Measurements from ENCODE around the gene SSR2. TPM values are rescaled to one million over a fixed set of nuclear protein-coding genes. Genes with fewer than 3 reads are reported as not detected.
A peak's percentile ranks its signal among the peaks of the same experiment; 100 is the strongest.

Gene SSR2
- total and polyA plus RNA-seq, 9 donors, result 261 to 601 (median 306) TPM

DNA sequence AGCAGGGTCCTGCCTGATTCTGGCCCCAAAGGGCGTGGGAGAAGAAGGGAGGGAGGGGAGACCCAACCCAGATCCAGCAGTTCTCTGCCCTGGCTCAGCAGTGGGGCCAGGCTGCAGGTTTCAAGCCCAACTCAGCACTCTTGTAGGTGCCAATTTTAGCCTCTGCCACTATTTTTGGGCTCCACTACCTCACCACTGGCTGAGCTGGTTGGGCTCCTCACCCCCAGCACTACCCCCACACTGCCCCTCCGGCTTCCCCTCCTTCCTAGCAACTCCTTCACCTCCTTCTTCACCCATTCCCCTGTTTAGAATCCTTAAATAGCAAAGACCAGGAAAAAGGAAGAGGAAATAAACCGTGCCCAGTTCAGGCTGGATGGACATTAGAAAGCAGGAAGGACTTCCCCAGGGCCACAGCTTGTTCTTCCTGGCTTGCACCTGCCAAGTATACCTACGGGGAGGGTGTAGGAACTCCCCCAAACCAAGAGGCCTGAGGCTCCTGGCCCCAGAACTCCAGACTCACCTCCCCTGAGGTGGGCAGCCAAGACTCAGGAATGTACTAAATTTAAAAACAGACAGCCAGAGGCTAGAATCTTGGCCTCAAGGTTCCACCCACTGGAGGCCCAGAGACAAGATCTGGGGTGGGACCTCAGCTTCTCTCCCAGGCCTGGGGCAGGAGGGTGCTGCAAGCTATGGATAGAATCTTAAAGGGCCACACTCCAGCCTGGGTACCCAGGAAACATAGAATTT, 41.0 kb downstream of the SSR2 start:
- peaks cover 25% of the 10 kb centered on the region for H3K4me1 ChIP-seq (ENCODE audit: insufficient read depth)
- H3K27ac ChIP-seq, result peak overlapping the region; percentile 75 to 91
- no peak for DNase-seq
- 36 to 61% (median 49%) methylated on average over 4 of the region's 4 CpGs for WGBS, 3 donors
- H3K9me3 ChIP-seq, result no peaks in the 10 kb centered on the region
- H3K4me3 ChIP-seq, result peak overlapping the region; percentile 78
- intact Hi-C loops (cut with DNase I), result loop anchor here (5.0 kb wide), 2 partner anchors 37 to 117 kb away; partner anchors contain the start of gene RXFP4 (in 4 of the 4)
- no peaks in the 10 kb centered on the region for H3K36me3 ChIP-seq
- H3K27me3 ChIP-seq, result no peaks in the 10 kb centered on the region
- no peak for TF ChIP-seq EP300 (IDR thresholded peaks at IDR 0.05)
- TF ChIP-seq, protein P1, sequence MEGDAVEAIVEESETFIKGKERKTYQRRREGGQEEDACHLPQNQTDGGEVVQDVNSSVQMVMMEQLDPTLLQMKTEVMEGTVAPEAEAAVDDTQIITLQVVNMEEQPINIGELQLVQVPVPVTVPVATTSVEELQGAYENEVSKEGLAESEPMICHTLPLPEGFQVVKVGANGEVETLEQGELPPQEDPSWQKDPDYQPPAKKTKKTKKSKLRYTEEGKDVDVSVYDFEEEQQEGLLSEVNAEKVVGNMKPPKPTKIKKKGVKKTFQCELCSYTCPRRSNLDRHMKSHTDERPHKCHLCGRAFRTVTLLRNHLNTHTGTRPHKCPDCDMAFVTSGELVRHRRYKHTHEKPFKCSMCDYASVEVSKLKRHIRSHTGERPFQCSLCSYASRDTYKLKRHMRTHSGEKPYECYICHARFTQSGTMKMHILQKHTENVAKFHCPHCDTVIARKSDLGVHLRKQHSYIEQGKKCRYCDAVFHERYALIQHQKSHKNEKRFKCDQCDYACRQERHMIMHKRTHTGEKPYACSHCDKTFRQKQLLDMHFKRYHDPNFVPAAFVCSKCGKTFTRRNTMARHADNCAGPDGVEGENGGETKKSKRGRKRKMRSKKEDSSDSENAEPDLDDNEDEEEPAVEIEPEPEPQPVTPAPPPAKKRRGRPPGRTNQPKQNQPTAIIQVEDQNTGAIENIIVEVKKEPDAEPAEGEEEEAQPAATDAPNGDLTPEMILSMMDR (IDR thresholded peaks at IDR 0.05), result no peak
- TF ChIP-seq POLR2A (IDR thresholded peaks at IDR 0.05), result no peak

DNA sequence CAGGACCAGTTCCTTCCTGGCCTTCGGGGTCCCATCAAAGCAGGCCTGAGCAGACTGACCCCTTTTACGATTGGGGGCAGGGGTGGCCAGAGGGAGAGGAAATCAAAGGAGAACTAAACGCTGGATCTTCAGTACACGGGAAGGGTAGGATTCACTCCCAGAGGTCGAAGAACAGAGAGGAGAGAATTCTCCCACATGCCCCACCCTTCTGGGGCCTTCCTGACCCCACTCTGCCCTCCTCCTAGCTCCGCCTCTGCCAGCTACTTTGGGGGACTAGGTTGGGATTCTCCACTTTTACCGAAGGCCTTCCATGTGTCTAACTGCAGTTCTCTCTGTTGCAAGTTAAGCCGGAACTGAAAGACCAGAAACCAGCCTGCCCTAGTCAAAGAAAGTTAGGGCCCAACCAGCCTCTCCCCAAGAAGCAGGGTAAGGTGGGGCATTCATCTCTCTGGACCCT, 41.8 kb downstream of the SSR2 start:
- TF ChIP-seq EP300 (IDR thresholded peaks at IDR 0.05), result no peak
- TF ChIP-seq POLR2A (IDR thresholded peaks at IDR 0.05), result no peak
- TF ChIP-seq, protein P1 (IDR thresholded peaks at IDR 0.05), result no peak
- peak overlapping the region; percentile 78 for H3K4me3 ChIP-seq
- peak overlapping the region; percentile 75 to 91 for H3K27ac ChIP-seq
- intact Hi-C loops (cut with DNase I), result loop anchor here (5.0 kb wide), 2 partner anchors 37 to 117 kb away; partner anchors contain the start of gene RXFP4 (in 4 of the 4)
- peaks cover 32% of the 10 kb centered on the region for H3K4me1 ChIP-seq (ENCODE audit: insufficient read depth)
- no peaks in the 10 kb centered on the region for H3K27me3 ChIP-seq
- no peak for DNase-seq
- no peaks in the 10 kb centered on the region for H3K36me3 ChIP-seq
- no peaks in the 10 kb centered on the region for H3K9me3 ChIP-seq
- 16 to 21% (median 18%) methylated on average over 8 of the region's 8 CpGs for WGBS, 3 donors

DNA sequence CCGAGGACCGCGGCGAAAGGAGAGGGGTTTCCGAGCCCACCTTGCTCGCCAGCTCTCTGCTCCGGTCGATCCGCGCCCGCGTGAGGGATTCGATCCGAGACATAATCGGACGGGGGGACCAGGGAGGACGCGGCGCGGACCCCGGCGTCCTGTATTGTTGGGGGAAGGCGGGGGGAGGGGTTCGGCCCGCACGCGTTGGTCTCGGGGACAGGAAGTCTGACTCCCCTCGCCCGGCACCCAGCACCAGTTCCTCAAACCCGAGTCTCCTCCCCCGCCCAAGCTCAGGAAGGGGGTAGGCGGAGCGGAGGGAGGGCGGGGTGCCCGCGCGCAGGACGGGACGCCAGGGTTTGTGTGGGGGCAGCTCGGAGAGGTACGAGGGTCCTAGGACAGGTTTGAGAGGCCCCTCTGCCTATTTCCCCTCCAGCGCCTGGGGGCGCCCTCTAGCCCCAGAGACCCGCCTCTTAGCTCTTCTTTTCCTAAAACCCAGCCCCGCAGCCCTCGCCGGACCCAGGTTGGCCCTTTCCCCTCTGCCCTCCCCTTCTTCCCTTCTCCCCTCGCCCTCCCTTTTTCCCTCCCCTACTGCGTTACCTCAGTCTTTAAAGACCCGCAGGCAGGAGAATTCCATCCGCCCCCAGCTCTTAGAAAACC, 42.3 kb downstream of the SSR2 start, which contains the start of gene ARHGEF2:
ARHGEF2 (minus strand) TSS at position 223 of the 648 bp plus-strand sequence; CDS start at position 103, 120 bp downstream.
- peak within 1 kb of the TSS; percentile 75 to 91 for H3K27ac ChIP-seq
- H3K9me3 ChIP-seq, result no peaks in the 10 kb centered on the region
- 0 to 1% (median 1%) methylated on average over 38 to 52 of the region's 52 CpGs for WGBS, 3 donors
- H3K4me3 ChIP-seq, result peak within 1 kb of the TSS; percentile 78
- peaks cover 33% of the 10 kb centered on the region for H3K4me1 ChIP-seq (ENCODE audit: insufficient read depth)
- no peaks in the 10 kb centered on the region for H3K36me3 ChIP-seq
- intact Hi-C loops (cut with DNase I), result loop anchor here (5.0 kb wide), 2 partner anchors 36 to 116 kb away; partner anchors contain the start of gene RXFP4 (in 4 of the 4)
- no peaks in the 10 kb centered on the region for H3K27me3 ChIP-seq
- DNase-seq, result peak; percentile 84 to 86 (median 85)
- TF ChIP-seq EP300 (IDR thresholded peaks at IDR 0.05) (no peak), POLR2A (IDR thresholded peaks at IDR 0.05) (peak; percentile 43)
- TF ChIP-seq, protein P1 (IDR thresholded peaks at IDR 0.05), result peak in 1 of 3 donors; percentile 12

DNA sequence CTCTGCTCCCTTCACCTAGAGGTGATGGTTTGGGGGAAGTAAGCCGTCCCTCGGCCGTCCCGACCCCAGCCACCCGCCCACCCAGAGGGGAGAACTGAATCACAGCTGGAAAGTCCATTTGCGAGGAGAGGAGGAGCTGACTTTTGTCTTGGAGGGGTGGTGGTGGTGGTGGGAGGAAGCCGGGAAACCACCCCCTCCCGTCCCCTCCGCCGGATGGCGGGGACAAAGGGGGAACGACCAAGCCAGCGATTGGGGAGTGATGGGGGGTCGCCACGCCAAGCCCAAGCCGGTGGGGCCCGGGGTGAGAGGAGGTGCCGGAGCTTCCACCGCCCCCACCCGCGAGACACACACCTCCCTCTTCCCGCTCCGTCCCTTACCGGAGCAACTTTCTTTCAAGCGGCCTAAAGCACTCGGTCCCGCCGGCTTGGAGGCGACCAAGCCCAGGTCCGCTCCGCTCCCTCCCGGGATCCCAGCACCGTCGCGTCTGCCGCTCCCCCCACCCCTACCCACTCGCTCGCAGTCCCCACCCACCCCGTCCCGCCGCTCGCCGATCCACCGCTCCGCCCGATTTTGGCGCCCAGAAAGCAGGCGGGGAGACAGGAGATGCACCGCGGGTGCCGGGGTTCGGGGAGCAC, 42.9 kb downstream of the SSR2 start:
- no peaks in the 10 kb centered on the region for H3K36me3 ChIP-seq
- TF ChIP-seq POLR2A (IDR thresholded peaks at IDR 0.05) (no peak), EP300 (IDR thresholded peaks at IDR 0.05) (no peak)
- TF ChIP-seq, protein P1 (IDR thresholded peaks at IDR 0.05), result no peak
- intact Hi-C loops (cut with DNase I), result loop anchor here (5.0 kb wide), 2 partner anchors 36 to 116 kb away; partner anchors contain the start of gene RXFP4 (in 4 of the 4)
- H3K27me3 ChIP-seq, result no peaks in the 10 kb centered on the region
- H3K4me3 ChIP-seq, result peak overlapping the region; percentile 78
- no peaks in the 10 kb centered on the region for H3K9me3 ChIP-seq
- H3K4me1 ChIP-seq (ENCODE audit: insufficient read depth), result peaks cover 32% of the 10 kb centered on the region
- H3K27ac ChIP-seq, result peak overlapping the region; percentile 75 to 91
- peak; percentile 54 to 69 (median 67) for DNase-seq
- 0 to 1% (median 1%) methylated on average over 35 to 52 of the region's 52 CpGs for WGBS, 3 donors

Data from ovary (tissue), 9 donors.